KMS-11 (cell line): Measurements from ENCODE around the gene GIMAP2.

Experiments used
- H2AFZ ChIP-seq: fragments of 200-600 bp; sonication (generic); 2 replicates; pipeline ENCODE4 v1.6.1; 2016; ENCODE audit warnings: antibody characterized with exemption, mixed run types, low read depth
- H3K27ac ChIP-seq: fragments of 200-600 bp; sonication (generic); 2 replicates; pipeline ENCODE4 v1.6.1; 2016; ENCODE audit warnings: mild to moderate bottlenecking, mixed run types
- H3K27me3 ChIP-seq: fragments of 200-600 bp; sonication (generic); 2 replicates; pipeline ENCODE4 v1.6.1; 2017; ENCODE audit warnings: mild to moderate bottlenecking, low read depth, mixed run types, moderate library complexity; ENCODE audit not compliant: insufficient read depth
- H3K36me3 ChIP-seq: fragments of 200-600 bp; sonication (generic); 2 replicates; pipeline ENCODE4 v1.6.1; 2017; ENCODE audit warnings: mild to moderate bottlenecking, mixed run types; ENCODE audit not compliant: insufficient read depth
- H3K4me1 ChIP-seq: fragments of 200-600 bp; sonication (generic); 2 replicates; pipeline ENCODE4 v1.6.1; 2016; ENCODE audit warnings: mild to moderate bottlenecking, low read depth, mixed run types; ENCODE audit not compliant: poor library complexity, severe bottlenecking
- H3K4me2 ChIP-seq: fragments of 200-600 bp; sonication (generic); 2 replicates; pipeline ENCODE4 v1.7.0; 2016; ENCODE audit warnings: mild to moderate bottlenecking, mixed run types
- H3K4me3 ChIP-seq: fragments of 200-600 bp; sonication (generic); IDR thresholded peaks from 2 replicates; pipeline ENCODE4 v1.6.1; 2017; ENCODE audit warnings: low read depth, low read length, mixed read lengths; ENCODE audit not compliant: insufficient read depth
- H3K79me2 ChIP-seq: fragments of 200-600 bp; sonication (generic); 2 replicates; pipeline ENCODE4 v1.6.1; 2016; ENCODE audit warnings: low read depth, mixed run types; ENCODE audit not compliant: insufficient read depth
- H3K9ac ChIP-seq: fragments of 200-600 bp; sonication (generic); 2 replicates; pipeline ENCODE4 v1.6.1; 2016; ENCODE audit warnings: mild to moderate bottlenecking, mixed run types
- H4K20me1 ChIP-seq: fragments of 200-600 bp; sonication (generic); 2 replicates; pipeline ENCODE4 v1.6.1; 2016; ENCODE audit warnings: mild to moderate bottlenecking, mixed run types; ENCODE audit not compliant: insufficient read depth
- TF ChIP-seq, protein P1 (sequence below): fragments of 200-600 bp; sonication (generic); conservative IDR thresholded peaks from 2 replicates; pipeline ENCODE4 v1.6.1; 2017; ENCODE audit warnings: low read depth, mild to moderate bottlenecking, antibody characterized with exemption, low read length, moderate library complexity, mixed read lengths

Gene GIMAP2

DNA sequence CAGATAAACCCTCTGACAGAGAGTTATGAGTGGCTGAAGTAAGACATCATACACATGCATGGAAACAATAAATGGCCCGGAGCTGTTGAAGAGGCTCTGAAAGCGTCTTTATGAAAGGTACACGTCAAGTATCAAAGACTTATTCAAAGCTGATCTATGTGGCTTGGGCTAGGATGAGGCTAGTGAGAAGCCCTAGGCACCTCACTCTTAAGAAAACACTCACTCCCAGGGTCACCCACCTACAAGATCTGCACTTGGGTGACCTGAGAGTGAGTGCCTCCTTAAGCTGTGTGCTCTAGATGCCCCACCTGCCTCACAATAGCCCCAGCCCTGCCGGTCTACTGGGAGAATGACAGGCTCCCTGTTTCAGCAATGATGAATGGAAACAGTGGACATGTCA lies 29.8 kb downstream of the GIMAP2 start:
- Histone ChIP-seq H4K20me1 (no peaks in the 10 kb centered on the region), H3K27me3 (no peaks in the 10 kb centered on the region), H3K4me1 (no peaks in the 10 kb centered on the region), H3K27ac (no peak overlapping the region), H3K79me2 (no peaks in the 10 kb centered on the region), H3K4me3 (no peak overlapping the region), H3K36me3 (no peaks in the 10 kb centered on the region), H2AFZ (no peak overlapping the region), H3K9ac (no peak overlapping the region), H3K4me2 (no peak overlapping the region)
- TF ChIP-seq, protein P1, sequence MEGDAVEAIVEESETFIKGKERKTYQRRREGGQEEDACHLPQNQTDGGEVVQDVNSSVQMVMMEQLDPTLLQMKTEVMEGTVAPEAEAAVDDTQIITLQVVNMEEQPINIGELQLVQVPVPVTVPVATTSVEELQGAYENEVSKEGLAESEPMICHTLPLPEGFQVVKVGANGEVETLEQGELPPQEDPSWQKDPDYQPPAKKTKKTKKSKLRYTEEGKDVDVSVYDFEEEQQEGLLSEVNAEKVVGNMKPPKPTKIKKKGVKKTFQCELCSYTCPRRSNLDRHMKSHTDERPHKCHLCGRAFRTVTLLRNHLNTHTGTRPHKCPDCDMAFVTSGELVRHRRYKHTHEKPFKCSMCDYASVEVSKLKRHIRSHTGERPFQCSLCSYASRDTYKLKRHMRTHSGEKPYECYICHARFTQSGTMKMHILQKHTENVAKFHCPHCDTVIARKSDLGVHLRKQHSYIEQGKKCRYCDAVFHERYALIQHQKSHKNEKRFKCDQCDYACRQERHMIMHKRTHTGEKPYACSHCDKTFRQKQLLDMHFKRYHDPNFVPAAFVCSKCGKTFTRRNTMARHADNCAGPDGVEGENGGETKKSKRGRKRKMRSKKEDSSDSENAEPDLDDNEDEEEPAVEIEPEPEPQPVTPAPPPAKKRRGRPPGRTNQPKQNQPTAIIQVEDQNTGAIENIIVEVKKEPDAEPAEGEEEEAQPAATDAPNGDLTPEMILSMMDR = no peak

DNA sequence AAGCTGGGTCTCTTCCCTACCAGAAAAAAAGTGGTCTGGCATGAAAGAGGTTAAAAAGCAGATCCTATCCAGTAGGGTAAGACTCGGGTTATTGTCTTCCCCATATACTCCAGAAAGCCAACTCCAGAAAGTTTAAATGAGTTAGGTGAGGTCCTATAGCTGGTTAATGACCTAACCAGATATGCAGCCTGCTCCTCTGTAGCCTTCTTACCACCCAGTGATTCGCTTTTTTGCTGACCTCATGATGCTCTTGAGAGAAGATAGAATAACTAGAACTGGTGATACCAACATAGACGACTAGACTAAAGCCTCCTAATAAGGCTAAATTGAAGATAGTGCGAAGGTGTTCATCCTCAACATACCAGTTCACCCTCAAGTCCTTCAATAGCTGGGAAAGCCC lies 30.2 kb downstream of the GIMAP2 start:
- no peak overlapping the region for H2AFZ ChIP-seq
- TF ChIP-seq, protein P1 = no peak
- no peaks in the 10 kb centered on the region for H3K79me2 ChIP-seq
- H3K36me3 ChIP-seq = no peaks in the 10 kb centered on the region
- H3K4me2 ChIP-seq = no peak overlapping the region
- no peak overlapping the region for H3K4me3 ChIP-seq
- H3K27ac ChIP-seq = no peak overlapping the region
- H3K4me1 ChIP-seq = no peaks in the 10 kb centered on the region
- H3K9ac ChIP-seq = no peak overlapping the region
- no peaks in the 10 kb centered on the region for H3K27me3 ChIP-seq
- no peaks in the 10 kb centered on the region for H4K20me1 ChIP-seq

DNA sequence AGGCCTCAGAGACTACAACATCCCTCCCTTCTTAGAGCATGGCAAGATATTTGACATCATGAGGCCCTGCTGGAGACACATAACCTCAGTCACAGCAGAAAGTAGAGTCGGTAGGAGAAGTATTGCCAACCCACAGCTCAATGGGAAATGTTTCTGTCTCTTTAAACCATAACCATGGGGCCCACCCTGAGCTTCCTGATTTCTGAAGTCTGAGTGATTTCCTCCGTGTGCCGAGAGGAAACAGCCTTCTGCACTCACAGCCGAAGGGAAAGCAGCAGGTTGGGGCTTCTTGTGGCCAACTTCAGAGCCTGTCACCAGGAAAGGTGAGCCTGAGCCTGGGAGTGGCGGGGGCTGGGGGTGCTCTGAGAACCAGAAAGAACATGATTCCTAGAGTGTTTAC lies 30.9 kb downstream of the GIMAP2 start, which contains the start of gene GIMAP1:
Gene GIMAP1 (plus strand): TSS at position 246 of the 400 bp plus-strand sequence. CDS start 2,435 bp downstream, outside the sequence.
- H3K79me2 ChIP-seq = no peaks in the 10 kb centered on the region
- H3K9ac ChIP-seq = no peak within 1 kb of the TSS
- H2AFZ ChIP-seq = no peak within 1 kb of the TSS
- TF ChIP-seq, protein P1 = no peak
- H3K27ac ChIP-seq = no peak within 1 kb of the TSS
- no peaks in the 10 kb centered on the region for H3K36me3 ChIP-seq
- H4K20me1 ChIP-seq = no peaks in the 10 kb centered on the region
- no peak within 1 kb of the TSS for H3K4me3 ChIP-seq
- no peaks in the 10 kb centered on the region for H3K27me3 ChIP-seq
- H3K4me1 ChIP-seq = no peaks in the 10 kb centered on the region
- H3K4me2 ChIP-seq = no peak within 1 kb of the TSS

DNA sequence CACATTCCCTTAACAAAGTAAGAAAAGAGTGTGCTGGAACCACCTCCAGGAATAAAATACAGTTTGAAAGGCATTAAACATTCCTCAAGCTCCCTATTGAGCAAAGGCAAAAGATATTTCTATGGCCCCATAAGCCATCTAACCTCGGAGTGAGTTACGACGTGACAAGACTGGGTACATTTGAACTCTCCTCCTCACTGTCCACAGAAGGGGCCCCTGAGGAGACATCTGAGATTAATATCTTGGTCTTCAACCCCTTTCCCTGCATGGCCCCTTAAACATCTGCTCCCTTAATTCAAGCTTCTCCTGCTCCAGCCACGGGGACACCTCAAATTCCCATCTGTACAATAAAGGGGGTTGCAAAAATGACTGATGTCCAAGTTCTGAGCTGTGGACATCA lies 31.4 kb downstream of the GIMAP2 start:
- H3K4me1 ChIP-seq = no peaks in the 10 kb centered on the region
- H4K20me1 ChIP-seq = no peaks in the 10 kb centered on the region
- no peaks in the 10 kb centered on the region for H3K36me3 ChIP-seq
- TF ChIP-seq, protein P1 = no peak
- no peak overlapping the region for H3K4me2 ChIP-seq
- no peak overlapping the region for H3K4me3 ChIP-seq
- H3K79me2 ChIP-seq = no peaks in the 10 kb centered on the region
- no peak overlapping the region for H3K9ac ChIP-seq
- H2AFZ ChIP-seq = no peak overlapping the region
- no peak overlapping the region for H3K27ac ChIP-seq
- no peaks in the 10 kb centered on the region for H3K27me3 ChIP-seq
